ENCODE results near the gene PROKR1.

DNA sequence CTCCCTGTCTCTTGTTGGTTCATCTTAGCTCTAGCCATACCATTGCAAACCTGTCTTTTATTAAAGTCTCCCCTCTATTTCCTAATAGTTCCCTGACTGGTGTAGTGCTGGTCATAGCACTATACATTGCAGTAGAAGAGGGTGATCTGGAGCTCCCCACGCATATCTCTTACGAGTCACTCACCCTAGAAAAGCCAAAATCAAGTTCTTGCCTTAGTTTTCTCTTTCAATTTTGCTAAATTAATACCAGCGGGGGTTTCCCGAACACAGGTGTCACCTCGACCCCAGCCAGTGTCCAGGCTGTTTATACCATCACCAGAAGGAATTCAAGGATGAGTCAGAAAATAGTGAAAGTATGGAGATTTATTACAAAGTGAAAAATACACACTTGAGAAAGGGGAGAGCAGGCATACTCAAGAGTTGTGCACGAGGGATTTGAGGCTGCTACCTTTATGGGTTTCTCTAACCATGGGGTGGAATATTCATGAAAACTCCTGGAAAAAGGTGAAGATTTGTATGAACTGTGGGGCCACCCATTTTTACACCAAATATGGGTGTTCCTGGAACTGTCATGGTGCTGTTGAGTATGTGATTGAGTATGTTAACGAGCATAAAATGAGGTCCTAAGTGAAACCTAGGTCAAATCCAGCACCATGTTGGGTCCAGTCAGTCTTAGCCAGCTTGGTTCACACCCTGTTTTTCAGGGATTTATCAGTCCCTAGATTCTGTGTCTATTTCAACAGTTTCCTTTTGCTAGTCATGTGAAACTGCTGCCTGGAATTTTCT is 20.2 kb downstream of the PROKR1 start:
- TF ChIP-seq, protein P1, sequence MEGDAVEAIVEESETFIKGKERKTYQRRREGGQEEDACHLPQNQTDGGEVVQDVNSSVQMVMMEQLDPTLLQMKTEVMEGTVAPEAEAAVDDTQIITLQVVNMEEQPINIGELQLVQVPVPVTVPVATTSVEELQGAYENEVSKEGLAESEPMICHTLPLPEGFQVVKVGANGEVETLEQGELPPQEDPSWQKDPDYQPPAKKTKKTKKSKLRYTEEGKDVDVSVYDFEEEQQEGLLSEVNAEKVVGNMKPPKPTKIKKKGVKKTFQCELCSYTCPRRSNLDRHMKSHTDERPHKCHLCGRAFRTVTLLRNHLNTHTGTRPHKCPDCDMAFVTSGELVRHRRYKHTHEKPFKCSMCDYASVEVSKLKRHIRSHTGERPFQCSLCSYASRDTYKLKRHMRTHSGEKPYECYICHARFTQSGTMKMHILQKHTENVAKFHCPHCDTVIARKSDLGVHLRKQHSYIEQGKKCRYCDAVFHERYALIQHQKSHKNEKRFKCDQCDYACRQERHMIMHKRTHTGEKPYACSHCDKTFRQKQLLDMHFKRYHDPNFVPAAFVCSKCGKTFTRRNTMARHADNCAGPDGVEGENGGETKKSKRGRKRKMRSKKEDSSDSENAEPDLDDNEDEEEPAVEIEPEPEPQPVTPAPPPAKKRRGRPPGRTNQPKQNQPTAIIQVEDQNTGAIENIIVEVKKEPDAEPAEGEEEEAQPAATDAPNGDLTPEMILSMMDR (IDR thresholded peaks at IDR 0.05): no peak
- no peak for TF ChIP-seq POLR2A (IDR thresholded peaks at IDR 0.05)

Measured in esophagus squamous epithelium (tissue), 4 donors.